OCI-M2 (cell line): ENCODE results near the gene ZP4.

ENCODE experiments used
- DNase-seq: peaks from one replicate; lab custom pipeline; 2025; ENCODE audit not compliant: unreplicated experiment; lab: John Stamatoyannopoulos, UW

ZP4 gene

GRCh38 chr1:237890822-237891221 is at the start of gene ZP4:
Gene ZP4, minus strand, starts transcription at chr1:237890922. Its CDS starts 287 bp downstream, at chr1:237890635.
- DNase-seq, result no peak

GRCh38 chr1:237938553-237938952 is 47.8 kb upstream of the ZP4 start:
- no peak for DNase-seq

- DNase-seq, result no peak
Observed at GRCh38 chr1:237938068-237938467, 47.3 kb upstream of the ZP4 start.

- DNase-seq, result no peak
Observed at GRCh38 chr1:237932816-237933215, 42.1 kb upstream of the ZP4 start.

GRCh38 chr1:237931581-237931980 is 40.9 kb upstream of the ZP4 start:
- no peak for DNase-seq

GRCh38 chr1:237927198-237927597 is 36.5 kb upstream of the ZP4 start:
- DNase-seq, result no peak

- DNase-seq, result no peak
Observed at GRCh38 chr1:237921306-237921705, 30.6 kb upstream of the ZP4 start.

GRCh38 chr1:237913345-237913744 is 22.6 kb upstream of the ZP4 start:
- no peak for DNase-seq

GRCh38 chr1:237911911-237912310 is 21.2 kb upstream of the ZP4 start:
- no peak for DNase-seq

GRCh38 chr1:237910834-237911233 is 20.1 kb upstream of the ZP4 start:
- no peak for DNase-seq

GRCh38 chr1:237903961-237904360 is 13.2 kb upstream of the ZP4 start:
- DNase-seq, result no peak

GRCh38 chr1:237902960-237903743 is 12.4 kb upstream of the ZP4 start:
- no peak for DNase-seq

GRCh38 chr1:237901299-237901934 is 10.7 kb upstream of the ZP4 start:
- no peak for DNase-seq

GRCh38 chr1:237895630-237896029 is 4.9 kb upstream of the ZP4 start:
- no peak for DNase-seq

GRCh38 chr1:237894131-237894530 is 3.4 kb upstream of the ZP4 start:
- no peak for DNase-seq

- no peak for DNase-seq
Observed at GRCh38 chr1:237891979-237892378, 1.3 kb upstream of the ZP4 start.

- no peak for DNase-seq
Observed at GRCh38 chr1:237891266-237891665, 544 bp upstream of the ZP4 start.

GRCh38 chr1:237890416-237890815 is 306 bp downstream of the ZP4 start:
- DNase-seq, result no peak

- DNase-seq, result no peak
Observed at GRCh38 chr1:237888143-237888542, 2.6 kb downstream of the ZP4 start.

GRCh38 chr1:237887542-237887941 is 3.2 kb downstream of the ZP4 start:
- DNase-seq, result no peak

- DNase-seq, result no peak
Observed at GRCh38 chr1:237884237-237884636, 6.5 kb downstream of the ZP4 start.

GRCh38 chr1:237879195-237879594 is 11.5 kb downstream of the ZP4 start:
- no peak for DNase-seq

GRCh38 chr1:237878406-237878805 is 12.3 kb downstream of the ZP4 start:
- no peak for DNase-seq
